HG03439 (cell line): ENCODE results near the gene TCF3.
"Not testable (repeated sequence)": the region's sequence is repeated elsewhere in the genome, so short reads cannot be mapped to it uniquely, and the experiment has no call there.

Source experiments
- ATAC-seq: cut with Tn5 transposase; IDR thresholded peaks from one replicate; pipeline ENCODE4 v1.9.1; 2021; ENCODE audit warnings: mild to moderate bottlenecking, moderate library complexity; ENCODE audit not compliant: unreplicated experiment

Gene TCF3

DNA sequence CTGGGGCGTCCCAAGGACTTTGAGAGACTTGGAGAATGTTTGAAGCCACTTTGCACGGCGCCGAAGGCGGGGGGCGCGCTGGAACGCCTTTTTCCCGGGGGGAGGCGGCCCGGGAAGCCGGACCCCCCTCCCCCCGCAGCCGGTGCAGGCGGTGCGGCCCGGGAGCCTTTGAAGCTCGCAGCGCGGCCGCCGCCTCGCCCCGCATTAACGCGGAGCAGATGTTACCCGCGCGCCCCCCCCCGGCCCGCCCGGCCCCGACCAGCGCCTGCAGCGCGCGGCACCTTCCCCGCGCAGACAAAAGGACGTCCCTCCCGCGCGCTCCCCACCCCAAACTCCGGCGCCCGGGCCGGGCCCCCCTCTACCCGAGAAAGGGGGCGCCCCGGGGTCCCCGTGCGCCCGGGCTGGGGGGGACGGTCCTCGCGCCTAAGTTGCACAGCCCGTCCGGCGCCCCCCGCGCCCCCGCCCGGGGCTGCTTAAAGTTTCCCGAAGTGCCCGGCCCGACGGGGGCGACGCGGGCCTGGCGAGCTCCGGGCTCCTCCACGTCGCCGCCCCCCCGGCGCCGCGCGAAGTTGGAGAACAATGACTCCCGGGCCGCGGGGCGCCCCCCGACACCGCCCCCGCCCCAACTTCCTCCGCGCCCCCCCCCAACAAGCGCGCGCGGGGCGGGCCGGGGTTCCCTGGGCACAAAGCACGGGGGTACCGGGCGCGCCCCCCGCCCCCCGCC lies 685 bp downstream of the TCF3 start:
- ATAC-seq: no peak

DNA sequence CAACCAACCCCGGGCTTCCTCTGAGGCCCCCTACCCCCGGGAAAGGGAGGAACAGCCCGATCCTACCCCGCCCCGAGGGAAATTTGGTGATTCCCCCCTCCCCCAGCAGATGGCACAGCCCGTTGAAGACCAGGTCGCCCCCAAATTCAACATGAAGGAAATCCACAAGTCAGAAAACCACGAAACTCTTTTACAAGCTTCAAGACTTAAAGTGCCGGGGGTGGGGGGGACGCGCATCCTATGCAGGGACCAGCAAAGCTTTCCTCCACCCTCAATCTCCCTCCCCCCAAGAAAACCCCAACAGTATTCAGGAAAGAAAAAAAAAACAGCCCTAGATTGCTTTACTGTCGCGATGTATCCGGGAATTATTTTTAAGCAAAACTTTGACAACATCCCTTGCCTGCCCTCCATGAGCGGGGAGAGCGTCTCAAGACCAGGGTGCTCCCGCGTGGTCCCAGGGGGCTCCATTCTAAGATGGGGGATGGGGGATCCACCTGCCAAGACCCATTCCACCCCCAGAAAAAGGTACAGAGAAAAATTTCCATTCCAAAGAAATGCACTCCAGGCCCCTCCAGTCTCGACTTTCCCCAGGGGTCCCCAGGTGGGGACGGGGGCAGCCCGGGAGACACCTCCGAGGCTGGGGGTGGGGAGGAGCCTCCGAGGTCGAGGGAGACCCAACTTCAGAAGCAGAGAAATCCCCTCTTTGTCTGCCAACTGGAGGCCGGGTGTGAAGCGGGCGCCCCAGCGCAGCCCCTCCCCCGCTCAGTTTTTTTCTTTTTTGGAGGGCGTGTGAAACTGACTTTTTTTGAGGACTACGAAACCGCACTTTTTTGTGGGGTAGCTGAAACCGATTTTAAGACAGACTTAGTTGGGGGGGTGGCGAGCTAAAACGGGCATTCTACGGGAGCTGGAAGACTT lies 1.5 kb downstream of the TCF3 start:
- no peak for ATAC-seq

DNA sequence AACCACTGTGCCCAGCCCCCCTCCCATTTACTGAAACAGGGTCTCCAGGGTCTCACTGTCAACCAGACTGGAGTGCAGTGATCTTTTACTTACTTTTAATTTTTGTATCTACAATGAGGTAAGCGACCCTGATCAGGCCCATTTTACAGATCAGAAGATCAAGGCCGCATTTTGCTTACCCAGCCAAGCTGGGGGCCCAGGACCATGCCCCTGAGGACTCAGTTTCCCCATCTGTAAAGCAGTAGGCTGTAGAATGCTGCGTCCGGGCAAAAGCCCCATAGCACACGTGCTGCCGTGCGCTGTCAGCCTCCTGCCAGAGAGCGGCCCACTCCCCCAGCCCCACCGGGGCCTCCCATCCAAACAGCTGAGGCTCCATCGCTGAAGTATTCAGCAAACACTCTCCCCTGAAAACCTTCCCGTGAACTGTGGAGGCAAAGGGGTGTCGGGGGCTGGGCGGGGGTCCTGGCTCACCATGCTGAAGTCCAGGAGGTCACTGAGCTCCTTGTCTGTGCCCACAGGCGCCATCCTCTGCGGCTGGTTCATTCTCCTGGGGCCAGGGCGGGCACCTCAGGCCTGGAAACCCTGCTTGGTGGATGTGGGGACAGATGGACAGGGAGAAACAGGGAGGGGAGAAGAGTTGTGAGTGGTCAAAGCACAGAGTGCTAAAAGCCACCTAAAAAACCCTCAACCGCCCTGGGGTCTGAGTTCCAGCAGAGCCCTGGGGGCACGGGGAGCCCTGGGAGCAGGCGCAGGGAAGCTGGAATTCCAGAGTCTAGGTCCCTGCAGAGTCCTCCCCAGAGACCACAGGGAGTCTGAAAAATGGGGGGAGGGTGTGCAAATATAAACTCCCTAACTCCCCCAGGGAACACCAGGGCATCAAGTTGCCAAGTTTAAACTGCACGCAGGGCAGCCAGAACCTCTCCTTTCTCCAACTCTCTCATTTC lies 2.4 kb downstream of the TCF3 start:
- ATAC-seq: no peak

DNA sequence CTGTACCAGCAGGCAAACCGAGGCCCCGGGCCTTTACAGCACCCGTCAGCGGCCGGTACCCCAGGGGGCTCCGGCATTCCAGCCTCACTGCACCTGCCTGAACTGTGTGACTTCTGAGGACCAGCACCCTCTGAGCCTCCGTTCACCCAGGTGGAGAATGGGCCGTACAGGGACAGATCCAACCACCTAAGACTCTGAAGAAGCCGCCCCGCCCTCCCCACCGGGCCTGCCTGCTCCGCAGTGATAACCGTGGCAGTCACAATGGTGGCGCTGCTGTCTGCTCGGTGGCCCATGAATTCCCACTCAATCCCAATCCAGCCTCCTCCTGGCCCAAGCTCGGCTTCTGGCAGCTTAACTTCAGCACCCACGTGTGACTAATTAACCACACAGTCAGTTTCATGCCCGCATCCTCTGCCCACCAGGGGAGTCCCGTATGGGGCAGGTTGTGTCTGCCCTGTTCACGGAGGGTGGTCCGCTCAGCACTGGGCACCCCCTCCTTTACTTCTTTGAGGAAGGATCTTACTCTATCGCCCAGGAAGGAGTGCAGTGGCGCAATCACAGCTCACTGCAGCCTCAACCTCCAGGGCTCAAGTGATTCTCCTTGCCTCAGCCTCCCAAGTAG lies 3.4 kb downstream of the TCF3 start:
- ATAC-seq: no peak

DNA sequence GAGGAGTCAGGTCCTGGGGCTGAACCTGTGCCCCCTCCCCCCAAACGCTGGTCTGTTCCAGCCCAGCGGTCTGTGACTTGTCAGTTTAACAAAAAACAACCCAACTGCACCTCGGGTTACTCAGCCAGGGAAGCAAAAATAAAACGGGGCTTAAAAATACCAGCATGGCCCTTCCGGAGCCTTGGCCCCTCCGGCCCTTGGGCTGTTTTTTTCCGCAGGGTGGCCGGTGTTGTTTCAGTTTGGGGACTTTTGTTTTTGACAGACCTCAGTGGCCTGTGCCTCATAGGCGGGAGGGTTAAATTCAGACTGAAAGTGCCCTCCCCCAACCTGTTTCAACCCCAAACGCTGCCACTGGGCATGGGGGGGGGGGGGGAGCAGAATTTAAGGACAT lies 4.0 kb downstream of the TCF3 start:
- no peak for ATAC-seq

DNA sequence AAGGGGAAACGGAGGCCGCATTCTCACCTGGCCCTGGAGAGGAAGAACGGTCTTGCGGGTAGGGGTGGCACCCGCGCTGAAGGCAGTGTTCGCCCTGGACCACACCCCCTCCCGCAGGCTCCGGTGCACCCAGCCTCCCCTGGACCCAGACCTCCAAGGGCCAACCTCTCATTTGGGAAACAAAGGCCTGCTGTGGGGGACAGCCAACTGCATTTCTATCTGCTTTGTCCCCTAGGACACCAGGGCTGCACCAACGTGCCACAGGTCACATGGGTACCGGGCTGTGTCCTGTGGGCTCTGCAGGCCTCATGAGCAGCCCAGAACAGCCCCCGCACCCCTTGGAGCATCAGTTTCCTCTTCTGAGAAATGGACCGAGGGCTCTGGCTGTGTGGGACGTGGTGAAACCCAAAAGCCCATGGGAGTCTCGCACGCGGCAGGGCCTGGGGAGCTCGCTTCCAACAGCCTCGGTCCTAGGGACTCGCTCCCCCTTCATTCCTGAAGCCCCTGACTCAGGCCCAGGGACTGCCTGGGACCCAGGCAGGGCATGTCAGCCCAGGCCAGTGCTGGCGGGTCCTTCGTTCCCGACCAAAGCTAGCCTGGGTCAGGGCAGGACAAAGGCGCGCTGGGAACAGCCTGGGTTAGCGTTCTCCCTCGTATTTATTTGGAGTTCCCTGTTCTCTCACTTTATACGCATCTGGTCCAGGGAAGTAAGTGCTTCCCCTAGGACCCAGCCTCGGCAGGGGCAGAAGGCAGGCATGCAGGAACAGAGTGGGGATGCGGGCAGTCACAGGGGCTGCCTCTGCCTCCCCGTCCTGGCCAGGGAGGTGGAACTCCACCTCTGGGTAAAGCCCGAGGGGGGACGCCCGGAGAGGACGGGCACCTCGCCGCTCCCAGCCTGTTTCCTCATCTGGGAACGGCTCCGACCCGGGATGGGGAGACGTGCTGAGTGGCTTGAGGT lies 4.6 kb downstream of the TCF3 start:
- no peak for ATAC-seq

DNA sequence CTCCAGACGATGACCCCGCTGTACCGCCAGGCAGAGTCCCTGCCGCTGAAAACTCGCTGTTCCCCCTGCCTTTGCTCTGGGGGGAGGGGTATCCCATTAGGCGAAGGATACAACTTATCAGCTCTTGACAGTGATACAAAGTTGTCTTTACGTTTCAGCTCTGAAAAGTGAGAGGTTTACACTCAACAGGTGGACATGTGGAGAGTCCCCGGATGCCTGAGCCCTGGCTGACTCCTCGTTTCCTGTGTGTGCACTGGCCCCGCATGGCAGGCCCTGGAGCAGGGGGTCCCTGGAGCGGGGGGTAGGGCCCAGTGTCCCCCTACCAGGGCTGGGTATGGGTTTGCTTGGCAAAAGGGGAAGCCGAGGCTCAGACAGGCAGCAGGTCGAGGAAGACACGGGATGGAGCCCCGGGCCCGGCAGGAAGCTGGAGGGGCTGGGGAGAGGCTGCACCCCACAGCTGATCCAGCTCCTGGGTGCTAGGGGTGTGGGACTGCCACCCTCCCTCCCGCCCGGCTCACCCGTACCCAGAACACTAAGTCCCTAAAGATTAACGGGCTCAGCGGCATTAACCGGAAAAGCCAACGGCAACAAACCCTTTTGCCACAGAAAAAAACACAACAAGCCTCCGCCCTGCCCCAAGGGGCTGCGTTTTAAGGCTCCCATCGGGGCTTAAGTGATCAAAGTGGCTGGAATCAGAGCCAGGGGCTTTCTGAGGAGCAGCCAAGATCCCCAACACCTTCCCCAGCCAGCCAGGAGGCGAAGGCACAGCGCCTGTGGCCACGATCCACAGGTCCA lies 5.6 kb downstream of the TCF3 start:
- no peak for ATAC-seq

DNA sequence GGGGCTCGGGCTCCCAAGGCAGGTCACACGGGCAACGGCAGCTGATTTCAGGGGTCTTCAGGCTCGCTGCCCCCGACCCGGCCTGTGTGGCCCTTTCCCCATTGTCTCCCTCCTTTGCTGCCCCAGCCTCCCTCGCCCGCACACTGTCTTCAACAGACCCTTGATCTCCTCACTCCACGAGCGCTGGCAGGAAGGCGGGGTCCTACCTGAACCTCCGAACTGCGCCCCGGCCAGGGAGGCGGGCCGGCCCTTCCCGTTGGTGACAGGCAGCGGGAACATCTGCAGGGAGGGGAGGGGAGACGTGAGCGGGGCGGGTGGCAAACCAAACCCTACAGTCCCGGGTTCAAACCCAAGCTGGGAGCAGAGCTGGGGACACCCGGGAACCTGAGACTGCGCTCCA lies 6.3 kb downstream of the TCF3 start:
- no peak for ATAC-seq

DNA sequence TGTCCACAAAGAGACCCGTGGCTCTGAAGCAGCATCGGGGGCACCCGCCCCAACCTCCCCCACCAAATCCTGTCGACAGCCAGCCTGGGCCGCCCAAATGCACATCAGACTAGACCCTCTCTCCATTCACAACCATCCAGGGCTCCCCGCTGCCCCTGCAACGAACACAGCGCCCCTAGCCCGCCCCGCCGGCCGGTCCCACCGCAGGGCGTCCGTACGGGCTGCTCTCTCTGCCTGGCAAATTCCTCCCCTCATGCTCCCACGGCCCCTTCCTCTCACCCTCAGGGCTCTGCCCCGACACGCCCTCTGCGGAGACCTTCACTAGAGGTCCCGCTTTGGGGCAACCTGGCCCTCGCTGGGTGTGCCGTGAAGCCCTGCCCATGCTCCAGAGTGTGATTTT lies 7.1 kb downstream of the TCF3 start:
- ATAC-seq: no peak

DNA sequence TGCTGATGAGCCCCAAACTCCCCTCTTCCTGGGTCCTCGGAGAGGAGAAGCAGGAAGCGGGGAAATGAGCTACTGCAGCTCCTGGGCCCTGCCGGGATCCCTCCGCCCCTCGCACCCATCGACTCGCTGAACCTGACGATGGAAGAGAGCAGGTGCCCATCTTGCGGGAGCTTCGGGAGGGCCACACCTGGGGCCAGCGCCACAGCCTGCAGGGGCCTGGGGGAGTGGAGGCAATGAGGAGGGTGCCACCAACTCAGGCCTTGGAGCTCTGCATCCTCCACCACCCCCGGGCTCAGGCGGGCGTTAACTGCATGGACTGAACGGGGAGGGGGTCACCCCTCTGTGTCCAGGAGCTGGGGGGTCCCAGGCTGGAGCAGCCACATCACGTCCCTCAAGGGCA lies 8.3 kb downstream of the TCF3 start:
- no peak for ATAC-seq

DNA sequence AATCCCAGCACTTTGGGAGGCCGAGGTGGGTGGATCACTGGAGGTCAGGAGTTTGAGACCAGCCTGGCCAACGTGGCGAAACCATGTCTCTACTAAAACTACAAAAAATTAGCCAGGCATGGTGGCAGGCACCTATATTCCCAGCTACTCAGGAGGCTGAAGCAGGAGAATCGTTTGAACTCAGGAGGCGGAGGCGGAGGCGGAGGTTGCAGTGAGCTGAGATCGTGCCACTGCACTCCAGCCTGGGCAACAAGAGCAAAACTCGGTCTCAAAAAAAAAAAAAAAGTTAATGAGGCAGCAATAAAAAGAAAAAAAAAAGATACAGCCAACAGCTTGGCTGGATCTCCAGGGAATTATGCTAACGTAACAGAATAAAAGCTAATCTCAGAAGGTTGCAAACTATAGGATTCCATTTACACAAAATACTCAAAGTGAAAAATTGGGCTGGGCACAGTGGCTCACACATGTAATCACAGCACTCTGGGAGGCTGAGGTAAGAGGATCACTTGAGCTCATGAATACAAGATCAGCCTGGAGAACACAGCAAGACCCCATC lies 11.4 kb downstream of the TCF3 start:
- not testable (repeated sequence) for ATAC-seq

DNA sequence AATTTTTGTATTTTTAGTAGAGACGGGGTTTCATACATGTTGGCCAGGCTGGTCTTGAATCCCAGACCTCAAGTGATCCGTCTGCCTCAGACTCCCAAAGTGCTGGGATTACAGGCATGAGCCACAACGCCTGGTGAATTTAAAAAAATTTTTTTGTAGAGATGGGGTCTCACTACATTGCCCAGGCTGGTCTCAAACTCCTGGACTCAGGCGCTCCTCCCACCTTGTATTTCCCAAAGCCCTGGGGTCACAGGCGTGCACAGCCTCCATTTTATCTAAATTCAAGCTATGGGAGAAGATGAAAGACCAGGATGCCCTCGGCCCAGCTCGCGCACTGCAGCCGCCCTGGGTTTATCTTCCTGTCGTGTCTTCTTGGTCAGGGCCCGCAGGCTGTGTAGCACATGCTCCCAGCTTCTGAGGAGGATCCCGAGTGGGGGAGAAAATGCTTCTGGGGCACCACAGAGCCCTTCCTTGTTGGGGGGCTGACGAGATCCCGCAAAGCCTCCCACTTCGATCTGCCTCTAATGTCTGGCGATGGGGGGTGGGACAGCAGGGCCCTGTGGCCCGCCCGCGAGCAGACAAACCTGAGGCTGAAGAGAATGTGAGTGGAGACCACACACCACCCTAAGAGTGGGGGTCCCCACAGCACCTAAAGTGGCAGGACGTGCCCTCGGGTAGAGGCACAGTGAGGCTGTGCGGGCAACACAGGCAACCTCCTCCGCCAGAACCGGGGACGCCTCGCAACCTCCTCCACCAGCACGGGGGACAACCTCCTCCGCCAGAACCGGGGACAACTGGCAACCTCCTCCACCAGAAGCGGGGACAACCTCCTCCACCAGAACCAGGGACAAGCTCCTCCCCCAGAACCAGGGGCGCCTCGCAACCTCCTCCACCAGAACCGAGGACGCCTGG lies 15.8 kb downstream of the TCF3 start:
- no peak for ATAC-seq

DNA sequence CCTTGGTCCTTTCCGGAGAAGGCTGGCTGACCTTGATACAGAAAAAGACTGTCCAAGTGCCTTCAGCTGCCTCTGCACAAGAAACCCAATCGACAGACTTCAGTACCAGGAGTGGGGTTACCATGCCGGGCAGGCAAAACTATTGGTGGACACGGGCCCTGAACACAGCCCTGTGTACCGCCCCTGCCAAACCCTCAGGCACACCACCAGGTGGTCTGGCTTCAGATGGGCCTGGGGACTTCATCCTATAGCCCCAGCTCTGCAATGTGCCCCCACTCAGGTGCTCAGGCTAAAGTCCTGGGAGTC lies 17.5 kb downstream of the TCF3 start:
- no peak for ATAC-seq

DNA sequence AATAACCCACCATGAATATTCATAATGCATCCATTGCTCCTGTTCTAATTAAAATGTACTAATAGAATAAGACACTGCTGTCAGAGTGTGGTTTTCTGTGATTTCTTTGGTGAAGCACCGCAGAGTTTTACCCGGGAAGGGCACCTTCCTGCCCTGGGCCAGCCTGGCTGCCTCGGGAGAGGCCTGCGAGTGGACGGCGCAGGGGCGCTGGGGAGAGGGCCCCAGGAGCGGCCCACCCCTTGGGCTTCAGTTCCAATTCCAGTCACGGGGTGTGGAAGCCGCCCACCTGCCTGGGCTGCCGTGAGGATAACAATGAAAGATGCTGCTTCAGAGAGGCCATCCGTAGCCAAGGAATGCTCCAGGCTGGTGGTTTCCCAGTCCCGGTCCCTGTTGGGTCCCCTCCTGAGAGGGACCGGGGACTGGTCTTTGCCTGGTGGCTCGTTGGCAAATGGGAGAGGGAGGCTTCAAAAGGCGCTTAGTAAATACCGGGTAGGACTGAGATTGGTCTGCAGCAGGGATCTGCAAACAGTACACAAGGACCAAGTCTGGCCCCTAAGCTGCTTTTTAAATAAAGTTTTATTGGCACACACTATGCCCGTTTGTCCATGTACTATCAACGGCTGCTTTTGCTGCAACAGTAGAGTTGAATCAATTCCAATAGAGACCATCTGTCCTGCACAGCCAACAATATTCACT lies 18.0 kb downstream of the TCF3 start:
- no peak for ATAC-seq

DNA sequence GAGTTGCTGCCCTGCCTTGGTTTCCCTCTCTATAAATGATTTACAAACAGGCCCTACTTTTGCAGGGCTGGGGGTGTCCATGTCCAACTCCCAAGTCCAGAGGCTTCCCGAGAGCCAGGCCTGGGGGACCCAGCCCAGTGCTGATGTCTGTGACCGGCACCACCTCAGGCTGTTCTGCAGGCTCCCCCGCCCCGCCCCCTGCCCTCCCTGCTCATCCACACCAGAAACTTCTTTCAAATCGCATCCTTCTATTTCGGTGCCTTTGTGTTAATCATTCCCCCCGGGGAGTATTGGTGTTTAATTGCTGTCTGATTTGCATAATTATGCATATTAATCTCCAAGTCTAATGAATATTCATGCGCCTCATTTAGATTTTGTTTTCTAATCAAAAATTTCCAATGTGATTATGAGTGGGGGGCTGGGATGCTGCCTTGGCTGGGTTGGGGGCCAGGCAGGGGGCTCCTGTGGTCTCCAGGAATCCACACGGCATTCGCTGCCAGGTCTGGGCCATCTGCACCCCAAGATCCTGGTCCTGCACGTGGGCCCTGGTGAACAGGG lies 19.1 kb downstream of the TCF3 start:
- no peak for ATAC-seq

DNA sequence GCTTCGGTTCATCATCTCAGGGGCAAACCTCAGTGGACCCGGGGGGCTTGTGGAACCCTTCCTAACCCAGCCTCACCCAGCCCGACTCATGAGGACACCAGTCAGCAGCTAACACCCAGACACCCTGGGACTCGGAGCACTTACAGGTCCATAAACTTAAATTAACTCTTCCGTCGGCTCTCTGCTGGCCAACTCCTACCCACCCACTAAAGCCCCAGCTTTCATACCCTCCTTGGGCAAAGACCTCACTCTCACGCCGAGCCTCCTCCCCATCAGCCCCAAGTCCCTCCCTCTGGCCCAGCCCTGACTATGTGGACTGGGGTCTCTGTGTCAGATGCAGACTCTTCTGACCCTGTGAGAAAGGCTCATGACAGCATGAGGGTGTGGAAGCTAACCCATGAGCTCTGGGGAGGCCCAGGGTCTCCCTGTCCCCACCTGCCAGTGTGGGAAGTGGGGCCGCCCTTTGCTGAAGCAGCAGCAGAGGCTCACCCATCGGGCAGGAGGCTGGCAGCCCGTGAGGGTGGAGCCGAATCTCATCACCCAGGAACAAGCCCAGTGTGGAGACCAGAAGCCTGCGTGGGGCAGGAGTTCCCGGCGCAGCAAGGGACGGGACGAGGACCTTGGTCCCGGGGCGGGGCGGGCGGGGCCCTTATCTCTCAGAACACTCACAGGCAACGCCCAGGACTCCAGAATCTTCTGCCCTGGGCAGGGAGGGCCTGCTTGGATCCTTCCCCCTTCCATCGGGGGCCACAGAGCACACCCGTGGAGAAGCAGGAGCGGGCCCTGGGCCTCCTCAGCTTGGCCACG lies 19.8 kb downstream of the TCF3 start:
- ATAC-seq: no peak
